B cell (primary cell): ENCODE data around the gene DNAH10.

Source experiments
- EZH2 ChIP-seq: IDR thresholded peaks from 2 replicates; pipeline ENCODE4 v1.6.1; 2012; ENCODE audit warnings: borderline replicate concordance, low read depth, mild to moderate bottlenecking, moderate library complexity, low read length; ENCODE audit not compliant: insufficient read depth, poor library complexity, severe bottlenecking
- TF ChIP-seq, protein P1 (sequence below): fragments of 200-600 bp; IDR thresholded peaks from one replicate; pipeline ENCODE4 v1.8.0; 2022; ENCODE audit warnings: antibody characterized with exemption, mild to moderate bottlenecking

GRCh38 chr12:123743002-123743401 lies 19.1 kb upstream of the DNAH10 start:
- TF ChIP-seq, protein P1, sequence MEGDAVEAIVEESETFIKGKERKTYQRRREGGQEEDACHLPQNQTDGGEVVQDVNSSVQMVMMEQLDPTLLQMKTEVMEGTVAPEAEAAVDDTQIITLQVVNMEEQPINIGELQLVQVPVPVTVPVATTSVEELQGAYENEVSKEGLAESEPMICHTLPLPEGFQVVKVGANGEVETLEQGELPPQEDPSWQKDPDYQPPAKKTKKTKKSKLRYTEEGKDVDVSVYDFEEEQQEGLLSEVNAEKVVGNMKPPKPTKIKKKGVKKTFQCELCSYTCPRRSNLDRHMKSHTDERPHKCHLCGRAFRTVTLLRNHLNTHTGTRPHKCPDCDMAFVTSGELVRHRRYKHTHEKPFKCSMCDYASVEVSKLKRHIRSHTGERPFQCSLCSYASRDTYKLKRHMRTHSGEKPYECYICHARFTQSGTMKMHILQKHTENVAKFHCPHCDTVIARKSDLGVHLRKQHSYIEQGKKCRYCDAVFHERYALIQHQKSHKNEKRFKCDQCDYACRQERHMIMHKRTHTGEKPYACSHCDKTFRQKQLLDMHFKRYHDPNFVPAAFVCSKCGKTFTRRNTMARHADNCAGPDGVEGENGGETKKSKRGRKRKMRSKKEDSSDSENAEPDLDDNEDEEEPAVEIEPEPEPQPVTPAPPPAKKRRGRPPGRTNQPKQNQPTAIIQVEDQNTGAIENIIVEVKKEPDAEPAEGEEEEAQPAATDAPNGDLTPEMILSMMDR, result no peak
- no peak for TF ChIP-seq EZH2
